AG09319 (cell line): Measurements from ENCODE around the gene CYB5D1.

Experiments used
- DNase-seq: peaks from one replicate; pipeline ENCODE4 v3.0.0-alpha.2; 2010; ENCODE audit warnings: low read depth; ENCODE audit errors: extremely low read depth
- CTCF ChIP-seq: IDR thresholded peaks from 2 replicates; pipeline ENCODE4 v1.5.1; 2011; ENCODE audit warnings: low read depth, mild to moderate bottlenecking, inconsistent platforms, low read length, moderate library complexity

Gene CYB5D1

DNA sequence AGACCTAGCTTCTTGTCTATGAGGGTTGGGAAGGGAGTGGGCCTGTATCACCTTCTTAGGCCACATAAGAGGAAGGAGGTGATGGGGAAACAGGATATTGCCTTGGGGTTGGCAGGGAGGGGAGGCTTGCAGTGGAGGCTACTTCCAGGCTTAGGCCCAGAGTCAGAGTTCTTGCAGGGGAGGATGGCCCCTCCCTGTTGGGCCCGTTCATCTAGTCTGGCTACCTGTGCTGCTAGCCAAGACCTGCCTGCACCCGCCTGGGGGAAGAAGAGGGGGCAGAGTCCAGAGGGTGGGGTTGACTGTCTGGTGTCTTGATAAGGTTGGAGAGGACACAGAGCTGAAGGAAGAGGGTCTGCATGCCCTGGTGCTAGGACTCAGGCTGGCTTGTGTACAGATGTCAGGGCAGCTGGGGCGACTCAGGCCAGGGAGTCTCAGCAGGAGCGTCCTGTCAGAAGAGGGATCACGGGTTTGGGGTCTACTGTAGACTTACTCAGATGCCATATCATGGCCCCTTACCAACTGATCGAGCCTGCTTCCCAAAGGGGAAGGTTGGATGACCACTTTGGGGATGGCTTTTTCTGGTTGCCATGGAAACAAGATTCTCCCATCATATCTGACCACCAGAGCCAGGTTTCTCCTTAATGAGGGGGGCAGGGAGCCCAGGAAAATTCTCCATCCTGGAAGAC lies 18.5 kb upstream of the CYB5D1 start:
- no peak for TF ChIP-seq CTCF

DNA sequence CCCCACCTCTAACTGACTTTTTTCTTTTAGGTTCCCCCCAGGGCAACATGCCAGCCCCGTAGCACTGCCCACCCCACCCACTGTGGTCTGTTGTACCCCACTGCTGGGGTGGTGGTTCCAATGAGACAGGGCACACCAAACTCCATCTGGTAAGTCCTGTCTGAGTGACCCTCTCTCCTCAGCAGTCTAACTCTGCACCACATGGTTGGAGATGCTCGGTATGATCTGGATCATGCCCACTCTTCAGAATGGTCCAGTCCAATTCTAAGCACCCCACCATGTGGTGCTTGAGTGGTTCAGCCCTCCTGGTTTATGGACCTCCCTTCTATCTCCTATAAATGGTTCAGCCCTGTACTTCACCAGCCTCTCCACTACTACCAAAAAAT lies 17.9 kb upstream of the CYB5D1 start:
- TF ChIP-seq CTCF = no peak
- no peak for DNase-seq

More for the DNA sequence above, 18.5 kb upstream of the CYB5D1 start:
- DNase-seq = no peak

- no peak for DNase-seq
- no peak for TF ChIP-seq CTCF
These were observed 17.4 kb upstream of the CYB5D1 start for GRCh38 chr17:7840441-7840840.

DNA sequence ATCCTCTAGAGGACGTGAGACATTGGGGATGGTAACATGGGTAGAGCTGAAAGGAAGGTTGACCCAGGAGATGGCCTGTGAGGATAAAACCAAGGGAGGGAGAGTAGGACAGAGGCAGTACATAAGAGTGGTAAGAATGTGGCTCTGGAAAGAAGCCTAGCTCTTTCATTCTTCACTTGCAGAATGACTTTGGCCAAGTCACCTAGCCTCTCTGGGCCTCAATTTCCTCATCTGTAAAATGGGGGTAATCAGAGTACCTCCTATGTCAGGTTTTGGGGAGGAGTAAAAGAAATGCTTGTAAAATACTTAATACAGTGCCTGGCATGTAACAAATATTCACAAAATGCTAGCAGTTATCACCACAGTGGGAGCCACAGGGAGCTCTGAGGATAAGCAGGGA lies 16.9 kb upstream of the CYB5D1 start:
- no peak for DNase-seq
- TF ChIP-seq CTCF = no peak

GRCh38 chr17:7841396-7841914 lies 16.3 kb upstream of the CYB5D1 start:
- peak; percentile 11 for TF ChIP-seq CTCF

DNA sequence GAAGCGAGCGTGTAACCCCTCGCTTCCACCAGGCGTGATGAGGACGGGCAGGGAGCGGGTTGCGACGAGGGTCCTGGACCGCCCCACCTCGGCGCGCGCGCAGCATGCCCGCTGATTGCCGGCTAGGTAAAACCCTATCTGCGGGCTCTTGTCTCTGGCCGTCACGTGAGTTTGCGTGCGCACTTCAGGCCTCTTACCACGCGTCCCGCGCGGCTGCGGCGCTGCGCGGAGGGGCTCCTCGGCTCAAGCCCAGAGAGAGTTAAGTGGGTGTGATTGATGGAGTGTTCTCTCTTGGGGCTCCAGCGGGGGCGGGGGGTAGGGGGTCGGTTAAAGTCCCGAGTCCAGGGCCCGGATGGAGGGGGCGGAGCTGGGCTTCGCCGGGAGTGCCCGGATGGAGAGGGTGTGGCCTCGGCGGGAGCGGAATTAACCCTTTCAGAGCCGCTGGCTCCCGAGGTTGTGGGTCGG lies 15.9 kb upstream of the CYB5D1 start:
- TF ChIP-seq CTCF = no peak
- DNase-seq = no peak

More at GRCh38 chr17:7841396-7841914, 16.3 kb upstream of the CYB5D1 start:
- DNase-seq = no peak

- no peak for TF ChIP-seq CTCF
- DNase-seq = no peak
These were observed 15.2 kb upstream of the CYB5D1 start for GRCh38 chr17:7842380-7843256.
